22Rv1 (cell line): ENCODE measurements around the gene ABHD15.

Experiments
- H3K27ac ChIP-seq: fragments of 450-650 bp; 2 replicates; pipeline ENCODE4 v1.5.1; 2017
- CTCF ChIP-seq: fragments of 450-650 bp; IDR thresholded peaks from 2 replicates; pipeline ENCODE4 v1.5.1; 2017; ENCODE audit warnings: mild to moderate bottlenecking
- ZFX ChIP-seq: fragments of 450-650 bp; IDR thresholded peaks from 2 replicates; pipeline ENCODE4 v1.6.1; 2017; ENCODE audit warnings: antibody characterized with exemption, borderline replicate concordance

ABHD15 gene

GRCh38 chr17:29583324-29584248 is 16.7 kb upstream of the ABHD15 start:
- TF ChIP-seq CTCF = no peak
- no peak for TF ChIP-seq ZFX
- H3K27ac ChIP-seq = no peak overlapping the region

- H3K27ac ChIP-seq = no peak overlapping the region
- TF ChIP-seq ZFX (no peak), CTCF (no peak)
Observed at GRCh38 chr17:29582772-29583171, 15.9 kb upstream of the ABHD15 start.

DNA sequence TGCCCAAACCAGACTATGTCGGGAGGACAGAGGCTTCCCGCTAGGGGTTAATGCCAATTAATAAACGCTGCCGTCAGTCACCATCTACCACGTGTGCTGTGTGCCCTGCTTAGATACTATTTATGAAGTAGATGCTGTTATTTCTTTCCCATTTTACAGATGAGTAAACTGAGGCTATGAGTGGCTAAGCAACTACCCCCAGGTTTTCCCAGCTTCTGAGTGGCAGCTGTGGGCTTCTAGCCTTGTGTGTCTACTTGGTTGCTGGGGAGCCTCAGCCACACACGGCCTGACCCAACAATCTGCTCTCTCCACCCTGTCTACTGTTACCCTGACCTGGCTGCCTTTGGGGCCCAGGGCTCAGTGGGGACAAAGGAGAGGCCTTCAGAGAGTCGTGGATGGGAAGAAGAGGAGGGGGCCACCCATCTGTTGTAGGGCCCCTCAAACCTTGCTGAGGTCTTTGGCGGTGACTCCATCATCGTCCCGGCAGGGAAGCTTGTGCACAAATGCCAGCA is 15.5 kb upstream of the ABHD15 start:
- H3K27ac ChIP-seq = no peak overlapping the region
- TF ChIP-seq ZFX = no peak
- TF ChIP-seq CTCF = no peak

- TF ChIP-seq ZFX = no peak
- no peak for TF ChIP-seq CTCF
- H3K27ac ChIP-seq = no peak overlapping the region
Observed at GRCh38 chr17:29581583-29582253, 14.9 kb upstream of the ABHD15 start.

- TF ChIP-seq CTCF = peak; percentile 90
- no peak for TF ChIP-seq ZFX
- no peak overlapping the region for H3K27ac ChIP-seq
Observed at GRCh38 chr17:29579866-29580771, 13.3 kb upstream of the ABHD15 start.

- no peak overlapping the region for H3K27ac ChIP-seq
- no peak for TF ChIP-seq ZFX
- TF ChIP-seq CTCF = no peak
Observed at GRCh38 chr17:29578626-29579485, 12.0 kb upstream of the ABHD15 start.
